ENCODE measurements around the gene RBM48. TPM values are rescaled to one million over a fixed set of nuclear protein-coding genes. Genes with fewer than 3 reads are reported as not detected.
A peak's percentile ranks its signal among the peaks of the same experiment; 100 is the strongest.
"Not testable (repeated sequence)": the region's sequence is repeated elsewhere in the genome, so short reads cannot be mapped to it uniquely, and the experiment has no call there.

RBM48 gene
- total RNA-seq, 5 donors from 2014 or later (not counting 1 experiment from before 2014, with no cell fraction given): 23.9 to 37.1 (median 29.6) TPM

DNA sequence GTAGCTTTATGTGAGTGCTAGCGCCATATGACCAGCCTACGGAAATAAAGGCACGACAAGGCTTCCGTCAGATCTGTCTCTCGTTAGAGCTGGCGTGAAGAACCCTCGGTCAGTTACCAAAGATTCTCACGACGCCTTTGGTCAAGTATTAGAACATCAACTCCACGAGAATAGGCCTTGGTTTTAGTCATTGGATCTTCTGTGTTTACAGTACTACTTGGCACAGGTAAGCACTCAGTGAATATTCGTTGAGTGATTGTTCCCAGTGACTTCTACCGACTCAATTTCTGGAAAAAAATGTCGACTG, 316 bp downstream of the RBM48 start:
- Mint-ChIP-seq H3K27ac (peak overlapping the region; percentile 89 to 96), H3K27me3 (no peaks in the 10 kb centered on the region), H3K4me3 (peak overlapping the region; percentile 83 to 85 (median 84)), H3K4me1 (peaks cover 49 to 65% (median 54%) of the 10 kb centered on the region in 3 donors), H3K36me3 (peaks cover 25% of the 10 kb centered on the region), H3K9me3 (no peaks in the 10 kb centered on the region)
- ChIA-PET CTCF (interaction anchor here (0.5 to 2.2 kb wide), 32 partner anchors 11 to 703 kb away, joined by 3 to 34 read pairs (median 4); partner anchors contain the start of genes AKAP9 (in 1 of the 2), ANKIB1 (in 1 of the 2), FAM133B (in 1 of the 2) and GATAD1 (in 1 of the 2)), POLR2A (interaction anchor here (0.5 to 1.3 kb wide), 28 partner anchors 8 to 703 kb away, joined by 3 to 14 read pairs (median 4); partner anchors contain the start of genes AKAP9 (in 1 of the 2), FAM133B (in 1 of the 2), GATAD1 (in 1 of the 2) and MTERF1 (in 1 of the 2))
- Histone ChIP-seq H3K36me3 (ENCODE audit: control insufficient read depth in 2 of 2, extremely low read depth in 1 of 2, insufficient read depth in 1 of 2, low read length in 1 of 2) (peaks cover 0 to 31% of the 10 kb centered on the region in 2 donors), H3K4me3 (ENCODE audit: control insufficient read depth in 1 of 2, extremely low read depth in 1 of 2, low read length in 1 of 2) (peak overlapping the region; percentile 81 to 87), H3K27ac (ENCODE audit: low read length) (peak overlapping the region; percentile 93), H3K27me3 (replicated peaks in 1 of 2; ENCODE audit: control insufficient read depth in 2 of 2, extremely low read depth in 1 of 2, insufficient read depth in 2 of 2, low read length in 1 of 2) (no peaks in the 10 kb centered on the region), H3K9me3 (no peaks in the 10 kb centered on the region), H3K4me1 (ENCODE audit: control insufficient read depth in 1 of 2, extremely low read depth in 1 of 2, insufficient read depth in 2 of 2, low read length in 2 of 2) (peaks cover 9 to 19% of the 10 kb centered on the region in 2 experiments)
- peak in 1 of 4 experiments; percentile 4 for ATAC-seq (replicated peaks in 1 of 4)
- 1% methylated on average over 9 of the region's 13 CpGs for WGBS (ENCODE audit: insufficient coverage)
- no peak for DNase-seq

DNA sequence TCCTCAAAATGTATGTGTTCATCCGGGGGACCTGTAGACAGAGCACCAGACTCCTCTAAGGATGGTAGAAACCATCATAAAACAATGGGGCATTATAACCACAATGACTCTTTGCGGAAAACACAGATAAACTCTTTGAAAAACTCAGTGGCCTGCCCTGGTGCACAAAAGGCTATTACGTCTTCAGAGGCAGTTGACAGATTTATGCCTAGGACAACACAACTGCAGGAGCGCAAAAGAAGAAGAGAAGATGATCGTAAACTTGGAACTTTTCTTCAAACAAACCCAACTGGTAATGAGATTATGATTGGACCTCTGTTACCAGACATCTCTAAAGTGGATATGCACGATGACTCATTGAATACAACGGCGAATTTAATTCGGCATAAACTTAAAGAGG, 6.0 kb downstream of the RBM48 start:
- peaks cover 5 to 66% of the 10 kb centered on the region in 2 donors for H3K36me3 ChIP-seq (ENCODE audit: control insufficient read depth in 2 of 2, extremely low read depth in 1 of 2, insufficient read depth in 1 of 2, low read length in 1 of 2)
- ChIA-PET POLR2A (no interaction called here), CTCF (no interaction called here)
- ATAC-seq (replicated peaks in 1 of 4) (no peak), DNase-seq (no peak)
- H3K4me3 ChIP-seq (ENCODE audit: control insufficient read depth in 1 of 2, extremely low read depth in 1 of 2, low read length in 1 of 2): no peak overlapping the region
- no peaks in the 10 kb centered on the region for H3K27me3 Mint-ChIP-seq
- no peak overlapping the region for H3K4me3 Mint-ChIP-seq
- no peaks in the 10 kb centered on the region for H3K9me3 Mint-ChIP-seq
- H3K27ac ChIP-seq (ENCODE audit: low read length): no peak overlapping the region
- 97% methylated on average over 3 of the region's 9 CpGs for WGBS (ENCODE audit: insufficient coverage)
- peaks cover 52% of the 10 kb centered on the region for H3K36me3 Mint-ChIP-seq
- H3K27ac Mint-ChIP-seq: no peak overlapping the region
- H3K27me3 ChIP-seq (replicated peaks in 1 of 2; ENCODE audit: control insufficient read depth in 2 of 2, extremely low read depth in 1 of 2, insufficient read depth in 2 of 2, low read length in 1 of 2): no peaks in the 10 kb centered on the region
- H3K4me1 Mint-ChIP-seq: peaks cover 29 to 43% (median 36%) of the 10 kb centered on the region in 3 donors
- H3K9me3 ChIP-seq: no peaks in the 10 kb centered on the region
- peaks cover 3 to 4% of the 10 kb centered on the region in 2 experiments for H3K4me1 ChIP-seq (ENCODE audit: control insufficient read depth in 1 of 2, extremely low read depth in 1 of 2, insufficient read depth in 2 of 2, low read length in 2 of 2)

DNA sequence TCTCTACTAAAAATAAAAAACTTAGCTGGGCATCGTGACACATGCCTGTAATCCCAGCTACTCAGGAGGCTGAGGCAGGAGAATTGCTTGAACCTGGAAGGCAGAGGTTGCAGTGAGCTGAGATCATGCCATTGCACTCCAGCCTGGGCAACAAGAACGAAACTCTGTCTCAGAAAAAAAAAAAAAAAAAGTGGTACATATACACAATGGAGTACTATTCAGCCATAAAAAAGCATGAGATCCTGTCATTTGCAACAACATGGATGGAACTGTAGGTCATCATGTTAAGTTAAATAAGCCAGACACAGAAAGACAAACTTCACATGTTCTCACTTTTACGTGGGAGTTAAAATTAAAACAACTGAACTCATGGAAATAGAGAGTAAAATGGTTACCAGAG, 14.9 kb downstream of the RBM48 start:
- H3K9me3 Mint-ChIP-seq; H3K27me3 Mint-ChIP-seq; H3K27ac Mint-ChIP-seq; H3K36me3 Mint-ChIP-seq; H3K4me1 Mint-ChIP-seq; H3K4me3 ChIP-seq (ENCODE audit: control insufficient read depth in 1 of 2, extremely low read depth in 1 of 2, low read length in 1 of 2); ATAC-seq (replicated peaks in 1 of 4); H3K9me3 ChIP-seq; H3K36me3 ChIP-seq (ENCODE audit: control insufficient read depth in 2 of 2, extremely low read depth in 1 of 2, insufficient read depth in 1 of 2, low read length in 1 of 2); POLR2A ChIA-PET; H3K27ac ChIP-seq (ENCODE audit: low read length); H3K4me3 Mint-ChIP-seq; H3K4me1 ChIP-seq (ENCODE audit: control insufficient read depth in 1 of 2, extremely low read depth in 1 of 2, insufficient read depth in 2 of 2, low read length in 2 of 2); DNase-seq: not testable (repeated sequence)
- CTCF ChIA-PET: interaction anchor here (0.6 kb wide), 3 partner anchors 15 to 128 kb away, joined by 4 to 5 read pairs (median 4); partner anchors contain the start of genes PEX1 (in 1 of the 2) and RBM48 (in 1 of the 2)
- peaks cover 0 to 11% of the 10 kb centered on the region in 2 experiments for H3K27me3 ChIP-seq (replicated peaks in 1 of 2; ENCODE audit: control insufficient read depth in 2 of 2, extremely low read depth in 1 of 2, insufficient read depth in 2 of 2, low read length in 1 of 2)
- no CpG with 5 or more reads among the region's 3 CpGs for WGBS (ENCODE audit: insufficient coverage)

DNA sequence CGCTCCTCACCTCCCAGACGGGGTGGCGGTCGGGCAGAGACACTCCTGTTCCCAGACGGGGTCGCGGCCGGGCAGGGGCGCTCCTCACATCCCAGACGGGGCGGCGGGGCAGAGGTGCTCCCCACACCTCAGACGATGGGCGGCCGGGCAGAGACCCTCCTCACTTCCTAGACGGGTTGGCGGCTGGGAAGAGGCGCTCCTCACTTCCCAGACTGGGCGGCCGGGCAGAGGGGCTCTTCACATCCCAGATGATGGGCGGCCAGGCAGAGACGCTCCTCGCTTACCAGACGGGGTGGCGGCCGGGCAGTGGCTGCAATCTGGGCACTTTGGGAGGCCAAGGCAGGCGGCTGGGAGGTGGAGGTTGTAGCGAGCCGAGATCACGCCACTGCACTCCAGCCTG, 16.5 kb downstream of the RBM48 start:
- H3K9me3 ChIP-seq; ATAC-seq (replicated peaks in 1 of 4); H3K4me1 ChIP-seq (ENCODE audit: control insufficient read depth in 1 of 2, extremely low read depth in 1 of 2, insufficient read depth in 2 of 2, low read length in 2 of 2); H3K4me1 Mint-ChIP-seq; H3K27ac Mint-ChIP-seq; H3K4me3 ChIP-seq (ENCODE audit: control insufficient read depth in 1 of 2, extremely low read depth in 1 of 2, low read length in 1 of 2); H3K4me3 Mint-ChIP-seq; CTCF ChIA-PET; H3K27me3 Mint-ChIP-seq; H3K36me3 ChIP-seq (ENCODE audit: control insufficient read depth in 2 of 2, extremely low read depth in 1 of 2, insufficient read depth in 1 of 2, low read length in 1 of 2); DNase-seq; H3K36me3 Mint-ChIP-seq; H3K9me3 Mint-ChIP-seq; POLR2A ChIA-PET; H3K27ac ChIP-seq (ENCODE audit: low read length): not testable (repeated sequence)
- 94% methylated on average over 26 of the region's 30 CpGs for WGBS (ENCODE audit: insufficient coverage)
- H3K27me3 ChIP-seq (replicated peaks in 1 of 2; ENCODE audit: control insufficient read depth in 2 of 2, extremely low read depth in 1 of 2, insufficient read depth in 2 of 2, low read length in 1 of 2): peaks cover 0 to 11% of the 10 kb centered on the region in 2 experiments

DNA sequence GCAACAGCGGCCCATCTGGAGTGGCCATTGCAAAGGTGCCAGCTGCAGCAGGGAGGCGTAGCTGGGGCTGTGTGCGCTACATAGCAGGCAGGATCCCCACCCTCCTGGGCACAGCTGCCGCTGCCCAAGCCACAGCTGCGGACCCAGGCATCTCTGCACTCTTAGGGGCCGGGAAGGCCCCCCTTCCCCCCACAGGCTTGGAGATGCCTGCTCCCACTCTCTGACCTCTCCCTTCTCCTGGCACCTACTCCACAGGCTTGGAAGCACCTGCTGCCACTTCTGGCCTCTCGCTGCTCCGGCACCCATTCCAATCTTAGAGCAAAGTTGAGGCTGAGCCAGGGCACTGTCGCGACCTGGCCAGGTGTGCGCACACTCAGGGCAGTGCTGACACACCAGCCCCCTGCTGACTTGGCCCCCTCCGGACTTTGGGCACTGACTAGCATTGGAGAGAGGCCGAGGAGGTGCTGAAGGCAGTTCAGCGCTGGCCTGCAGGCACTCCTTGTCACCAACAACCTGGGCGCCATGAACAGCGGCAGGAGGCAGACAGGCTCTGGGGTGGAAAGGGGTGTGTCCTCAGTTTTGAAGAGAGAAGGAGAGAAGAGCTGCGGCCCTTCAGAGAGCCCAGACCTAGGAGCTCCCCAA, 18.4 kb downstream of the RBM48 start:
- Histone ChIP-seq H3K27ac (ENCODE audit: low read length) (no peak overlapping the region), H3K4me3 (ENCODE audit: control insufficient read depth in 1 of 2, extremely low read depth in 1 of 2, low read length in 1 of 2) (no peak overlapping the region), H3K9me3 (no peaks in the 10 kb centered on the region), H3K36me3 (ENCODE audit: control insufficient read depth in 2 of 2, extremely low read depth in 1 of 2, insufficient read depth in 1 of 2, low read length in 1 of 2) (no peaks in the 10 kb centered on the region), H3K4me1 (ENCODE audit: control insufficient read depth in 1 of 2, extremely low read depth in 1 of 2, insufficient read depth in 2 of 2, low read length in 2 of 2) (no peaks in the 10 kb centered on the region), H3K27me3 (replicated peaks in 1 of 2; ENCODE audit: control insufficient read depth in 2 of 2, extremely low read depth in 1 of 2, insufficient read depth in 2 of 2, low read length in 1 of 2) (peaks cover 0 to 12% of the 10 kb centered on the region in 2 experiments)
- no peaks in the 10 kb centered on the region for H3K4me1 Mint-ChIP-seq
- ATAC-seq (replicated peaks in 1 of 4) (no peak), DNase-seq (no peak)
- CTCF ChIA-PET: no interaction called here
- no peak overlapping the region for H3K4me3 Mint-ChIP-seq
- POLR2A ChIA-PET: no interaction called here
- no peaks in the 10 kb centered on the region for H3K36me3 Mint-ChIP-seq
- H3K27me3 Mint-ChIP-seq: no peaks in the 10 kb centered on the region
- H3K27ac Mint-ChIP-seq: no peak overlapping the region
- WGBS (ENCODE audit: insufficient coverage): 84% methylated on average over 16 of the region's 17 CpGs
- H3K9me3 Mint-ChIP-seq: peaks cover 0 to under 1% (median 0%) of the 10 kb centered on the region in 3 donors

DNA sequence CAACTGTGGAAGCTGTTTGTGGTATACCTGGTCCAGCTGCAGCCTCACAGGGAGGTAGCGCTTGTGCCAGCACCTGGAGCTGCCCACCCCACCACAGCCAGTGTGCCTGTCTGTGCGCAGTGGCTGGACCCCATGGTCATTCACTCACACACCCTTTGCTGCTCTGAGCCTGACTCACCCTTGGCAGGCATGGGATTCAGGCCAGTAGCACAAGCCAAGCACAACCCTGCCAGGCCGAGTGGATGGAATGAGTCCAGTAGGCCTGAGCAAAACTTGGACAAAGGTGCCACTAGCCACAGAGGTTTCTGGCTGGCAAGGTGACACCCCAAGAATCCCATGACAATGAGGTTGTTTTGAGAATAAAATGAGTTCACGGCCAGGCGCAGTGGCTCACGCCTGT, 19.0 kb downstream of the RBM48 start:
- Histone ChIP-seq H3K4me1 (ENCODE audit: control insufficient read depth in 1 of 2, extremely low read depth in 1 of 2, insufficient read depth in 2 of 2, low read length in 2 of 2) (no peaks in the 10 kb centered on the region), H3K36me3 (ENCODE audit: control insufficient read depth in 2 of 2, extremely low read depth in 1 of 2, insufficient read depth in 1 of 2, low read length in 1 of 2) (no peaks in the 10 kb centered on the region), H3K27me3 (replicated peaks in 1 of 2; ENCODE audit: control insufficient read depth in 2 of 2, extremely low read depth in 1 of 2, insufficient read depth in 2 of 2, low read length in 1 of 2) (peaks cover 0 to 15% of the 10 kb centered on the region in 2 experiments), H3K27ac (ENCODE audit: low read length) (no peak overlapping the region), H3K9me3 (no peaks in the 10 kb centered on the region), H3K4me3 (ENCODE audit: control insufficient read depth in 1 of 2, extremely low read depth in 1 of 2, low read length in 1 of 2) (no peak overlapping the region)
- no peak for ATAC-seq (replicated peaks in 1 of 4)
- 96% methylated on average over 3 of the region's 6 CpGs for WGBS (ENCODE audit: insufficient coverage)
- Mint-ChIP-seq H3K27me3 (no peaks in the 10 kb centered on the region), H3K4me3 (no peak overlapping the region), H3K4me1 (no peaks in the 10 kb centered on the region), H3K9me3 (no peaks in the 10 kb centered on the region), H3K27ac (no peak overlapping the region), H3K36me3 (no peaks in the 10 kb centered on the region)
- ChIA-PET CTCF (no interaction called here), POLR2A (no interaction called here)
- DNase-seq: no peak

Data from T-cell (primary cell).